SK-N-SH treated with all-trans-retinoic acid at 6 μM for 48 hours (cell line): ENCODE results near the gene VAPA.

Experiments
- ARNTL ChIP-seq: fragments of 450-650 bp; formaldehyde crosslinking; IDR thresholded peaks from 2 replicates; pipeline ENCODE4 v1.5.0; 2020; ENCODE audit warnings: low read depth, mild to moderate bottlenecking, moderate library complexity, borderline replicate concordance
- GLIS3 ChIP-seq: fragments of 250-450 bp; sonication (Bioruptor Pico); IDR thresholded peaks from 2 replicates; pipeline ENCODE4 v1.5.0; 2020; ENCODE audit warnings: mild to moderate bottlenecking, moderate library complexity
- ISL1 ChIP-seq: fragments of 250-450 bp; sonication (Bioruptor Pico); IDR thresholded peaks from 2 replicates; pipeline ENCODE4 v2.1.2; 2022; ENCODE audit warnings: mild to moderate bottlenecking, moderate library complexity
- PATZ1 ChIP-seq: fragments of 250-450 bp; sonication (Bioruptor Pico); IDR thresholded peaks from 2 replicates; pipeline ENCODE4 v1.8.0; 2020; ENCODE audit warnings: mild to moderate bottlenecking, moderate library complexity, borderline replicate concordance
- PPARA ChIP-seq: fragments of 250-450 bp; sonication (Bioruptor Pico); IDR thresholded peaks from 2 replicates; pipeline ENCODE4 v1.5.0; 2020; ENCODE audit warnings: mild to moderate bottlenecking, borderline replicate concordance
- RARB ChIP-seq: fragments of 250-450 bp; sonication (Bioruptor Pico); IDR thresholded peaks from 2 replicates; pipeline ENCODE4 v1.8.0; 2021; ENCODE audit warnings: mild to moderate bottlenecking, moderate library complexity
- TOX ChIP-seq: fragments of 250-450 bp; sonication (Bioruptor Pico); IDR thresholded peaks from 2 replicates; pipeline ENCODE4 v1.8.0; 2021; ENCODE audit warnings: mild to moderate bottlenecking, moderate library complexity, borderline replicate concordance
- ZC3H10 ChIP-seq: fragments of 250-450 bp; sonication (Bioruptor Pico); IDR thresholded peaks from 2 replicates; pipeline ENCODE4 v1.5.1; 2021; ENCODE audit warnings: mild to moderate bottlenecking, moderate library complexity
- ZFP3 ChIP-seq: fragments of 250-450 bp; sonication (Bioruptor Pico); IDR thresholded peaks from 2 replicates; pipeline ENCODE4 v1.5.0; 2020; ENCODE audit warnings: mild to moderate bottlenecking, moderate library complexity
- ZFP30 ChIP-seq: fragments of 450-650 bp; formaldehyde crosslinking; IDR thresholded peaks from 2 replicates; pipeline ENCODE4 v1.5.0; 2022; ENCODE audit warnings: mild to moderate bottlenecking, moderate library complexity
- ZNF565 ChIP-seq: fragments of 450-650 bp; formaldehyde crosslinking; conservative IDR thresholded peaks from 2 replicates; pipeline ENCODE4 v1.5.0; 2020; ENCODE audit warnings: low read depth, mild to moderate bottlenecking, moderate library complexity
- ZNF8 ChIP-seq: fragments of 450-650 bp; formaldehyde crosslinking; IDR thresholded peaks from 2 replicates; pipeline ENCODE4 v1.5.0; 2020; ENCODE audit warnings: mild to moderate bottlenecking, moderate library complexity
- TF ChIP-seq, protein P1 (sequence below): fragments of 250-450 bp; sonication (Bioruptor Pico); IDR thresholded peaks from 2 replicates; pipeline ENCODE4 v1.5.1; 2020; ENCODE audit warnings: low read depth, mild to moderate bottlenecking, moderate library complexity

DNA sequence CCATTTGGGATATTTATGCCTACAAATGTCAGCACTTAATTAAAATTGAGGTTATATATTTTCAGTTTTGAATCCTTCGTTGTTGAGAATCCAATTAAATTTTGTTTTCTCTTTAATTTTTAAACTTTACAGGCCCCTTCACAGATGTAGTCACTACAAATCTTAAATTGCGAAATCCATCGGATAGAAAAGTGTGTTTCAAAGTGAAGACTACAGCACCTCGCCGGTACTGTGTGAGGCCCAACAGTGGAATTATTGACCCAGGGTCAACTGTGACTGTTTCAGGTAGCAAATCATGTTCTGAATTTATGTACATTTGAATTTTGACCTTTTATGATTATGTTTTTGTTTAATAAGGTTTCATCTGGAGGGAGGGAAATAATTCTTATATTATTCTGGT lies 17.9 kb downstream of the VAPA start:
- TF ChIP-seq PATZ1 (CRISPR knock-in tag) (no peak), ZNF8 (no peak), ZFP30 (CRISPR knock-in tag) (no peak), GLIS3 (CRISPR knock-in tag) (no peak), RARB (CRISPR knock-in tag) (no peak), PPARA (no peak), ISL1 (CRISPR knock-in tag) (no peak), ARNTL (CRISPR knock-in tag) (no peak), ZC3H10 (no peak), TOX (no peak), ZFP3 (CRISPR knock-in tag) (no peak), ZNF565 (CRISPR knock-in tag) (no peak)
- TF ChIP-seq, protein P1, sequence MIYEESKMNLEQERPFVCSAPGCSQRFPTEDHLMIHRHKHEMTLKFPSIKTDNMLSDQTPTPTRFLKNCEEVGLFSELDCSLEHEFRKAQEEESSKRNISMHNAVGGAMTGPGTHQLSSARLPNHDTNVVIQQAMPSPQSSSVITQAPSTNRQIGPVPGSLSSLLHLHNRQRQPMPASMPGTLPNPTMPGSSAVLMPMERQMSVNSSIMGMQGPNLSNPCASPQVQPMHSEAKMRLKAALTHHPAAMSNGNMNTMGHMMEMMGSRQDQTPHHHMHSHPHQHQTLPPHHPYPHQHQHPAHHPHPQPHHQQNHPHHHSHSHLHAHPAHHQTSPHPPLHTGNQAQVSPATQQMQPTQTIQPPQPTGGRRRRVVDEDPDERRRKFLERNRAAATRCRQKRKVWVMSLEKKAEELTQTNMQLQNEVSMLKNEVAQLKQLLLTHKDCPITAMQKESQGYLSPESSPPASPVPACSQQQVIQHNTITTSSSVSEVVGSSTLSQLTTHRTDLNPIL (CRISPR knock-in tag), result no peak
